Panc1 (cell line): ENCODE results near the gene SLC9A4.

Experiments
- POLR2AphosphoS5 ChIP-seq: IDR thresholded peaks from 2 replicates; pipeline ENCODE4 v1.6.1; 2012; ENCODE audit warnings: mild to moderate bottlenecking, low read depth, low read length, moderate library complexity
- REST ChIP-seq, 2 experiments: IDR thresholded peaks; 2 replicates each; pipeline ENCODE4 v1.6.1; 2011 to 2012; ENCODE audit warnings: low read depth in 2 of 2, control low read depth in 1 of 2, low read length in 1 of 2, mild to moderate bottlenecking in 1 of 2, moderate library complexity in 1 of 2; ENCODE audit not compliant: insufficient read depth in 1 of 2
- SIN3A ChIP-seq: IDR thresholded peaks from 2 replicates; pipeline ENCODE4 v1.6.1; 2012; ENCODE audit warnings: low read depth, mild to moderate bottlenecking, low read length, moderate library complexity, borderline replicate concordance; ENCODE audit not compliant: insufficient read depth
- TCF7L2 ChIP-seq: IDR thresholded peaks from 2 replicates; pipeline ENCODE4 v1.6.1; 2011; ENCODE audit warnings: mild to moderate bottlenecking, low read depth, low read length, inconsistent platforms
- TF ChIP-seq, protein P1 (sequence below): fragments of 450-650 bp; IDR thresholded peaks from 2 replicates; pipeline ENCODE4 v1.5.1; 2017; ENCODE audit warnings: mild to moderate bottlenecking

DNA sequence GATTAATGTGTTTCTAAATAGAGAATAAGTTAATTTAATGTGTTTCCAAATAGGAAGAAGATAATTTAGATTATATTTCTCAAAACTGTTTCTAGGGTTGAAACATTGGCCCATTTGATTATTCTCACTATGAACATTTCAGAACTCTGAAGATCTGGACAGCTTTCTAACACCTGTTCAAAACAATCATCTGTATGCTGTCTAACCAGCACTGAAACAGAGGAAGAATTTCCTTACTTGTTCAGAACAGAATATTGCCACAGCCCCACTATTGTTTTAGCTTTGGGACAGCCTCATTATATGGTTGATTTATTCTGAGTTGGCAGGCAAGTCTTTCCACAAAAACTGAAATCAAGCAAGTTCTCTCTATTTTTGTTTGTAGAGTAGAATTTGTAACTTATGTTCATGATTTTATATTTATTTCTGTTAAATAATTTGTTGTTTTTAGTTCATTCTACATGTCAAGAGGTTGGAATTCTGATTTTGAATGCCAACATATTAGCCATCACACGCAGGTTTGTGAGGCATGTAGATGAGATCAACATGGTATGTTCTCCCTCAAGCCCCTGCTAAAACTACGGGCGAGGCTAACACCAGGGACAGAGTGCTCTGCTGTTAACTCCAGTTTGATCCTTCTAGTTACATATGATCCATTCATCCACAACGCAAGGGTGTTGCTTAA, 38.9 kb upstream of the SLC9A4 start:
- TF ChIP-seq, protein P1, sequence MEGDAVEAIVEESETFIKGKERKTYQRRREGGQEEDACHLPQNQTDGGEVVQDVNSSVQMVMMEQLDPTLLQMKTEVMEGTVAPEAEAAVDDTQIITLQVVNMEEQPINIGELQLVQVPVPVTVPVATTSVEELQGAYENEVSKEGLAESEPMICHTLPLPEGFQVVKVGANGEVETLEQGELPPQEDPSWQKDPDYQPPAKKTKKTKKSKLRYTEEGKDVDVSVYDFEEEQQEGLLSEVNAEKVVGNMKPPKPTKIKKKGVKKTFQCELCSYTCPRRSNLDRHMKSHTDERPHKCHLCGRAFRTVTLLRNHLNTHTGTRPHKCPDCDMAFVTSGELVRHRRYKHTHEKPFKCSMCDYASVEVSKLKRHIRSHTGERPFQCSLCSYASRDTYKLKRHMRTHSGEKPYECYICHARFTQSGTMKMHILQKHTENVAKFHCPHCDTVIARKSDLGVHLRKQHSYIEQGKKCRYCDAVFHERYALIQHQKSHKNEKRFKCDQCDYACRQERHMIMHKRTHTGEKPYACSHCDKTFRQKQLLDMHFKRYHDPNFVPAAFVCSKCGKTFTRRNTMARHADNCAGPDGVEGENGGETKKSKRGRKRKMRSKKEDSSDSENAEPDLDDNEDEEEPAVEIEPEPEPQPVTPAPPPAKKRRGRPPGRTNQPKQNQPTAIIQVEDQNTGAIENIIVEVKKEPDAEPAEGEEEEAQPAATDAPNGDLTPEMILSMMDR = no peak
- TF ChIP-seq REST (IDR thresholded peaks at IDR 0.05; ENCODE audit: insufficient read depth in 1 of 2, low read depth in 2 of 2, low read length in 1 of 2) = no peak
- TF ChIP-seq POLR2AphosphoS5 = no peak
- no peak for TF ChIP-seq TCF7L2
- TF ChIP-seq SIN3A = no peak
